Stomach (tissue), 19 donors: ENCODE results near the gene MAPKAPK5. TPM values are rescaled to one million over a fixed set of nuclear protein-coding genes. Genes with fewer than 3 reads are reported as not detected.

Experiments
- DNase-seq, 2 donors: peaks; one replicate each; pipeline versions ENCODE4 v3.0.0 to v3.0.0-alpha.2; 2013 to 2019
- H3K27ac ChIP-seq, 5 donors: fragments of 200-600 bp in 4 of 5; sonication (generic) in 4 of 5; one replicate each; pipeline ENCODE4 v1.5.1; 2013 to 2019; ENCODE audit warnings: mild to moderate bottlenecking in 1 of 5, moderate library complexity in 1 of 5
- H3K27me3 ChIP-seq, 3 donors: fragments of 200-600 bp; sonication (generic); one replicate each; pipeline ENCODE4 v1.5.1; 2017 to 2019; ENCODE audit warnings: mixed run types in 1 of 3
- H3K36me3 ChIP-seq, 4 donors: fragments of 200-600 bp; sonication (generic); 1 replicate in 3 of 4; 2 replicates in 1 of 4; pipeline ENCODE4 v1.5.1; 2016 to 2019
- H3K4me1 ChIP-seq, 4 donors: fragments of 200-600 bp; sonication (generic); one replicate each; pipeline ENCODE4 v1.5.1; 2016 to 2019
- H3K4me3 ChIP-seq, 4 donors: fragments of 200-600 bp; sonication (generic) in 3 of 4; one replicate each; pipeline ENCODE4 v1.5.1; 2016 to 2019; ENCODE audit warnings: mild to moderate bottlenecking in 1 of 4
- H3K9me3 ChIP-seq, 4 donors: fragments of 200-600 bp; sonication (generic); one replicate each; pipeline ENCODE4 v1.5.1; 2016 to 2019
- CTCF ChIP-seq, 7 experiments: fragments of 450-650 bp in 4 of 7; fragments of 200-600 bp in 3 of 7; sonication (generic) in 3 of 7; IDR thresholded peaks; one replicate each; pipeline ENCODE4 v1.5.1; 2016 to 2019; ENCODE audit warnings: antibody characterized with exemption in 7 of 7, control low read depth in 2 of 7, mild to moderate bottlenecking in 1 of 7
- EP300 ChIP-seq: sonication (generic); formaldehyde crosslinking; IDR thresholded peaks from one replicate; pipeline ENCODE4 v1.6.1; 2017; ENCODE audit warnings: antibody characterized with exemption
- POLR2A ChIP-seq, 4 donors: fragments of 450-650 bp; IDR thresholded peaks; one replicate each; pipeline ENCODE4 v1.6.1; 2016; ENCODE audit warnings: antibody characterized with exemption in 4 of 4, control low read depth in 2 of 4, mild to moderate bottlenecking in 1 of 4, moderate library complexity in 1 of 4
- POLR2AphosphoS5 ChIP-seq, 3 donors: sonication (generic); formaldehyde crosslinking; IDR thresholded peaks; one replicate each; pipeline ENCODE4 v1.6.1; 2016; ENCODE audit warnings: antibody characterized with exemption in 3 of 3
- WGBS, 5 donors: extraction: QIAGEN DNeasy Blood & Tissue Kit in 3 of 5; methylation state at CpG; one replicate each; pipeline versions ENCODE4 v1.1.5 to v1.1.7; 2013 to 2018; 5-methylcytosine and 5-hydroxymethylcytosine counted together
- intact Hi-C: fragments of 100-400 bp; cut with DNase I; formaldehyde crosslinking; loops from one replicate; pipeline ENCODE4 v1.15.1; 2023; ENCODE audit warnings: low total_unique reads
- long read RNA-seq, 10 donors: transcript quantifications; one replicate each; lab custom pipeline, GENCODE V29; 2026
- polyA plus RNA-seq, 3 donors: library from polyadenylated mRNA; stranded (reverse); fragments of 200-250 nt; gene quantifications; one replicate each; pipeline ENCODE4 v1.2.3, GENCODE V29; 2013
- total RNA-seq, 5 donors: library from RNA; depleted of rRNA; stranded (reverse); fragments of >200 nt; gene quantifications; one replicate each; pipeline versions ENCODE4 v1.1.0 to v1.2.3, GENCODE V29; 2014 to 2016
- donor health status: healthy with polysubstance abuse.
- donor health status: Bipolar disorder and iron deficiency.
- donor health status: healthy.

Gene MAPKAPK5
- total RNA-seq (100 to 1,000 TPM in 1 of 5 donors, 10 to 100 TPM in 4; 49.2 to 124 (median 53.0) TPM), polyA plus RNA-seq (10 to 100 TPM; 15.1 to 21.7 (median 21.5) TPM)
- long read RNA-seq, donor 1, partial matches to known transcripts = 5 of 5 reads
- long read RNA-seq, donor 1, other reads (novel, unspliced or antisense) = 0 of 5 reads
- long read RNA-seq, donor 2, full-length matches to known transcripts = 2 of 2 reads
- long read RNA-seq, donor 2, partial matches to known transcripts = 0 of 2 reads
- long read RNA-seq, donor 2, other reads (novel, unspliced or antisense) = 0 of 2 reads
- long read RNA-seq, donor 3, full-length matches to known transcripts = 1 of 1 reads
- long read RNA-seq, donor 3, partial matches to known transcripts = 0 of 1 reads
- long read RNA-seq, donor 3, other reads (novel, unspliced or antisense) = 0 of 1 reads
- long read RNA-seq, donor 4 = 0 reads
- long read RNA-seq, donor 5, full-length matches to known transcripts = 5 of 5 reads
- long read RNA-seq, donor 5, partial matches to known transcripts = 0 of 5 reads
- long read RNA-seq, donor 5, other reads (novel, unspliced or antisense) = 0 of 5 reads
- long read RNA-seq, donor 6, full-length matches to known transcripts = 9 of 52 reads
- long read RNA-seq, donor 6, partial matches to known transcripts = 37 of 52 reads
- long read RNA-seq, donor 6, other reads (novel, unspliced or antisense) = 6 of 52 reads
- long read RNA-seq, donor 7, full-length matches to known transcripts = 2 of 2 reads
- long read RNA-seq, donor 7, partial matches to known transcripts = 0 of 2 reads
- long read RNA-seq, donor 7, other reads (novel, unspliced or antisense) = 0 of 2 reads
- long read RNA-seq, donor 8, full-length matches to known transcripts = 4 of 4 reads
- long read RNA-seq, donor 8, partial matches to known transcripts = 0 of 4 reads
- long read RNA-seq, donor 8, other reads (novel, unspliced or antisense) = 0 of 4 reads
- long read RNA-seq, donor 9, partial matches to known transcripts = 0 of 1 reads
- long read RNA-seq, donor 9, other reads (novel, unspliced or antisense) = 0 of 1 reads
- long read RNA-seq, donor 10 = 0 reads

GRCh38 chr12:111841750-111842555, at the start of gene MAPKAPK5:
MAPKAPK5 (plus strand) TSS chr12:111842228; CDS start chr12:111842734, 506 bp downstream.
- Histone ChIP-seq H3K4me3 (peak within 1 kb of the TSS; percentile 90 to 97 (median 94)), H3K4me1 (peaks cover 27 to 60% (median 48%) of the 10 kb centered on the region in 4 donors)
- intact Hi-C loops = no loop called here

DNA sequence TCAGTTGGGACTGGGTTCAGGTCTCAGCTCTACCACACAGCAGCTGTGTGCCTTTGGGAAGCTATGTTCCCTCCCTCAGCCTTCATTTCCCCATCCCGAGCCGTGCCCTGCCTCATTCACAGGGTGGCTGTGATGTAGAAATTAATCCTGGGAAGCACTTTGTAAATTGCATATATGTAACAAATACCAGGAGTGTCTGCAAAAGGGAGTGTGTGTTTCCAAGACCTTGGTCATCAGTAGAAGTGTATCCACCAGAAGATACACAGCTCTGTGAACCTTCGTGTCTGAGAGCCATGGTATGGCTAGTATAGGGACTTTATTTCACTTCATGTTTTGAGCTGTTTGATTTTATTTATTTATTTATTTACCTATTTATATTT, 49.2 kb upstream of the MAPKAPK5 start:
- WGBS, 5 donors = 77 to 89% (median 84%) methylated on average over 3 of the region's 3 CpGs
- DNase-seq = no peak
- H3K36me3 ChIP-seq = peaks cover 74 to 100% (median 99%) of the 10 kb centered on the region in 4 donors
- H3K4me1 ChIP-seq = peaks cover 8 to 39% (median 14%) of the 10 kb centered on the region in 4 donors
- H3K4me3 ChIP-seq = no peak overlapping the region
- peak overlapping the region in 3 of 5 donors; percentile 31 to 58 (median 57) for H3K27ac ChIP-seq
- no peaks in the 10 kb centered on the region for H3K27me3 ChIP-seq
- intact Hi-C loops = no loop called here
- no peaks in the 10 kb centered on the region for H3K9me3 ChIP-seq
- no peak for TF ChIP-seq EP300
- TF ChIP-seq CTCF (IDR thresholded peaks at IDR 0.05) = no peak
- TF ChIP-seq POLR2AphosphoS5 (IDR thresholded peaks at IDR 0.05) = no peak

More at GRCh38 chr12:111841750-111842555, at the start of gene MAPKAPK5:
- Histone ChIP-seq H3K27me3 (no peaks in the 10 kb centered on the region), H3K9me3 (no peaks in the 10 kb centered on the region), H3K36me3 (peaks cover 4 to 40% (median 17%) of the 10 kb centered on the region in 4 donors), H3K27ac (peak within 1 kb of the TSS; percentile 93 to 99 (median 94))
- TF ChIP-seq EP300 (no peak), CTCF (IDR thresholded peaks at IDR 0.05) (peak in 1 of 7 experiments; percentile 15), POLR2A (IDR thresholded peaks at IDR 0.05) (peak in 2 of 4 donors; percentile 22 to 40), POLR2AphosphoS5 (IDR thresholded peaks at IDR 0.05) (peak; percentile 95 to 98 (median 95))
- peak; percentile 95 to 98 for DNase-seq
- 0 to 1% (median 0%) methylated on average over 32 to 84 of the region's 84 CpGs for WGBS, 5 donors

- TF ChIP-seq POLR2A (IDR thresholded peaks at IDR 0.05) (no peak), EP300 (no peak)
- Histone ChIP-seq H3K9me3 (no peaks in the 10 kb centered on the region), H3K36me3 (peaks cover 80 to 100% (median 100%) of the 10 kb centered on the region in 4 donors), H3K4me1 (peaks cover 0 to 4% (median 0%) of the 10 kb centered on the region in 4 donors), H3K27ac (no peak overlapping the region), H3K27me3 (no peaks in the 10 kb centered on the region), H3K4me3 (no peak overlapping the region)
- 69 to 84% (median 82%) methylated on average over 4 of the region's 4 CpGs for WGBS, 5 donors
- intact Hi-C loops = no loop called here
- DNase-seq = no peak
Measured at GRCh38 chr12:111798182-111798581, 43.8 kb upstream of the MAPKAPK5 start.

- H3K27me3 ChIP-seq = no peaks in the 10 kb centered on the region
- peaks cover 83 to 100% (median 100%) of the 10 kb centered on the region in 4 donors for H3K36me3 ChIP-seq
- H3K27ac ChIP-seq = no peak overlapping the region
- H3K9me3 ChIP-seq = no peaks in the 10 kb centered on the region
- TF ChIP-seq POLR2AphosphoS5 (IDR thresholded peaks at IDR 0.05) (no peak), POLR2A (IDR thresholded peaks at IDR 0.05) (no peak), CTCF (IDR thresholded peaks at IDR 0.05) (no peak), EP300 (no peak)
- 90 to 97% (median 93%) methylated on average over 9 of the region's 9 CpGs for WGBS, 5 donors
- intact Hi-C loops = no loop called here
- H3K4me1 ChIP-seq = peaks cover 0 to 4% (median 0%) of the 10 kb centered on the region in 4 donors
- no peak for DNase-seq
- no peak overlapping the region for H3K4me3 ChIP-seq
Measured at GRCh38 chr12:111799758-111800157, 42.3 kb upstream of the MAPKAPK5 start.
